GM18508 (cell line): ENCODE data around the gene FOXL2NB.

Experiments
- ATAC-seq: cut with Tn5 transposase; IDR thresholded peaks from one replicate; pipeline ENCODE4 v1.9.1; 2021; ENCODE audit warnings: moderate number of reproducible peaks; ENCODE audit not compliant: insufficient read depth, unreplicated experiment

Gene FOXL2NB

DNA sequence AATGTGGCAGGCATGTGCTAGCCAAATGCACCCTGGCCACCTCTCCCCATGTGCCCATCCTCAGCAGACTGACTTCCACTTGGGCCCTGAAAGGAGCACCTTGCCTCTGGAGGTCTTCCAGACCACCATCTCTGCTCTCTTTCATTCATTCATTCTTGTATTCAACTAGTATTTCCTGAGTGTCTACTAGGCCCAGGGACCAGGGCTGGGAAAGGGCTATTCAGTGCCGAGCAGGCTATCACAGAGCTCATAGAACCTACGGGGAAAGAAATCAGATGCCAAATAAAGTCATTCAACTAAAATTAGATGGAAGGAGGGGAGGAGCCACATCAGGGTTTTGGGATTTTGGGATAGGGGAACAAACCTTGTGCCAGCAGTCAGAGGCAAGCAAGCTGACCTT, 40.2 kb downstream of the FOXL2NB start:
- ATAC-seq = no peak

DNA sequence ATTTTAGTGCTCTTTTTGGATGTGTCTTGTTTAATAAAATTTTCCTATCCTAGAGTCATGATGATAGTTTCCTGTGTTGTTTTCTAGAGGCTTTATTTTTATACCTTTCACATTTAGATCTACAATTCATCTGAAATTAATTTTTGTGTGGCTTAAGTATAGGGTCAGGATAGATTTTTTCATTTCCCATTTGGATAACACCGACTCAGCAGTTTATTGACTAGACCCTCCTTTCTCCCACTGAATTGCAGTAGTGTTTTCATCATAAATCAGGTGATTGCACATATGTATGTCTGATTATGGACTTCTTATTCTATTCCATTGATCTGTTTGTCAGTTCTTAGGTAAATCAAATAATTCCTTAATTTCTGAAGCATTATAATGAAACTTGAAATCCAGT, 48.7 kb downstream of the FOXL2NB start:
- ATAC-seq = no peak
